Right kidney (tissue), 9 donors: ENCODE data around the gene RAB6A.
"Not testable (repeated sequence)": the region's sequence is repeated elsewhere in the genome, so short reads cannot be mapped to it uniquely, and the experiment has no call there.

Experiments
- DNase-seq: peaks from one replicate; pipeline ENCODE4 v3.0.0-alpha.2; 2016
- long read RNA-seq, 8 donors: transcript quantifications; one replicate each; lab custom pipeline, GENCODE V29; 2026

The RAB6A gene
- long read RNA-seq, donor 1, transcript RAB6A-201 (8 exons, 3,389 nt) = major isoform, 26 of 29 reads
- long read RNA-seq, donor 1, partial matches to known transcripts = 0 of 29 reads
- long read RNA-seq, donor 1, other reads (novel, unspliced or antisense) = 0 of 29 reads
- long read RNA-seq, donor 2, transcript RAB6A-201 (8 exons, 3,389 nt) = major isoform, 15 of 19 reads
- long read RNA-seq, donor 2, partial matches to known transcripts = 0 of 19 reads
- long read RNA-seq, donor 2, other reads (novel, unspliced or antisense) = 0 of 19 reads
- long read RNA-seq, donor 3, transcript RAB6A-201 (8 exons, 3,389 nt) = major isoform, 8 of 12 reads
- long read RNA-seq, donor 3, partial matches to known transcripts = 0 of 12 reads
- long read RNA-seq, donor 3, other reads (novel, unspliced or antisense) = 0 of 12 reads
- long read RNA-seq, donor 4, transcript RAB6A-201 (8 exons, 3,389 nt) = major isoform, 18 of 27 reads
- long read RNA-seq, donor 4, partial matches to known transcripts = 5 of 27 reads
- long read RNA-seq, donor 4, other reads (novel, unspliced or antisense) = 0 of 27 reads
- long read RNA-seq, donor 5, transcript RAB6A-201 (8 exons, 3,389 nt) = major isoform, 16 of 25 reads
- long read RNA-seq, donor 5, transcript RAB6A-202 (8 exons, 3,085 nt) = minor isoform, 9 of 25 reads
- long read RNA-seq, donor 5, partial matches to known transcripts = 0 of 25 reads
- long read RNA-seq, donor 5, other reads (novel, unspliced or antisense) = 0 of 25 reads
- long read RNA-seq, donor 6, transcript RAB6A-202 (8 exons, 3,085 nt) = minor isoform, 9 of 34 reads
- long read RNA-seq, donor 6, transcript RAB6A-201 (8 exons, 3,389 nt) = major isoform, 24 of 34 reads
- long read RNA-seq, donor 6, partial matches to known transcripts = 0 of 34 reads
- long read RNA-seq, donor 6, other reads (novel, unspliced or antisense) = 0 of 34 reads
- long read RNA-seq, donor 7, transcript RAB6A-201 (8 exons, 3,389 nt) = major isoform, 34 of 84 reads
- long read RNA-seq, donor 7, transcript RAB6A-202 (8 exons, 3,085 nt) = minor isoform, 9 of 84 reads
- long read RNA-seq, donor 7, partial matches to known transcripts = 40 of 84 reads
- long read RNA-seq, donor 7, other reads (novel, unspliced or antisense) = 0 of 84 reads
- long read RNA-seq, donor 8, transcript RAB6A-202 (8 exons, 3,085 nt) = minor isoform, 7 of 21 reads
- long read RNA-seq, donor 8, transcript RAB6A-201 (8 exons, 3,389 nt) = major isoform, 13 of 21 reads
- long read RNA-seq, donor 8, partial matches to known transcripts = 0 of 21 reads
- long read RNA-seq, donor 8, other reads (novel, unspliced or antisense) = 0 of 21 reads

DNA sequence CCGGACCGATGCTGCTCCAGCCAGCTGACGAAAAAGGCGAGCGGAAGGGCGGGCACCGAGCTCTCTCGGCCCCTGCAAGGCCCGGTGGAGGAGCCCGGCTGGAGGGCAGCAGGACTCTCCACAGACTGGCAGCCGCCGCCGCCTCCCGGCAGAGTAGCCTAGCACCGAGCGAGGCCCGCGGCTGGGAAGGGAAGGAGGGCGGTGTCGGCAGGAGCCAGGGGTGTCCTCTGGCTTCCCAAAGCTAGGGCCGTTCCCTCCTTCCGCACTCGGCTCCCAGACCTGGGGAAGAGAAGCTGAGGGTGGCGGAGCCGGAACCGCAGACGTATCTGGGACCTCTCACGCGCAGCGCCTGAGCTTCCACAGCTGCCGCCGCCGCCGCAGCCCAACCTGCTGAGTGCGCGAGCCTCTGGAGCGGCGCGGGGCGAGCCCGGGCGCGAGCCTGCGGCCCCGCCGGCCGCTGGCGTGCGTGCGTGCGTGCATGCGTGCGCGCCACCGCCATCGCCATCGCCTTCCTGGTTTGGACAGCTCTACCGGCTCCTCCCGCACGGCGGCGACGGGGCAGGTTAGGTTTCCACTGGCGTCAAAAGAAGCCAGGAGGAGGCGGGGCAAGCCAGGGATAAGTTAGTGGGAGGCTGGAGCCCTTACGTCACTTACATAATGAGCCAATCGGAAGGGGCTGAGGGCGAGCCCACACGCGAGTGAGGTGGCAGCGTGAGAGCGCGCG, at the start of gene RAB6A:
Gene RAB6A (minus strand): TSS at position 396 of the 724 bp plus-strand sequence. CDS start 439 bp downstream, outside the sequence.
- DNase-seq = peak; percentile 92

DNA sequence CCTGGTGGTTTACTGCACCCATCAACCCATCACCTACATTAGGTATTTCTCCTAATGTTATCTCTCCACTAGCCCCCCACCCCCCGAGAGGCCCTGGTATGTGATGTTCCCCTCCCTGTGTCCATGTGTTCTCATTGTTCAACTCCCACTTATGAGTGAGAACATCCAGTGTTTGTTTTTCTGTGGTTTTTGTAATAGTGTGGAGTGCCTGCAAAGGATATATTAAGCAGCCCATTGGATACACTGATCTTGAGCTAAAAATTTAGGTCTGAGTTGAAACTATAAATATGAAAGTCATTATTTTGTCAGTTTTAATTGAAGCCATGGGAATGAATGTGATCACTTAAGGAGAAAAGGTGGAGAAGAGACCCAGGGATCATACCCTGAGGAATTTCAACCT, 49.8 kb upstream of the RAB6A start:
- DNase-seq = no peak

DNA sequence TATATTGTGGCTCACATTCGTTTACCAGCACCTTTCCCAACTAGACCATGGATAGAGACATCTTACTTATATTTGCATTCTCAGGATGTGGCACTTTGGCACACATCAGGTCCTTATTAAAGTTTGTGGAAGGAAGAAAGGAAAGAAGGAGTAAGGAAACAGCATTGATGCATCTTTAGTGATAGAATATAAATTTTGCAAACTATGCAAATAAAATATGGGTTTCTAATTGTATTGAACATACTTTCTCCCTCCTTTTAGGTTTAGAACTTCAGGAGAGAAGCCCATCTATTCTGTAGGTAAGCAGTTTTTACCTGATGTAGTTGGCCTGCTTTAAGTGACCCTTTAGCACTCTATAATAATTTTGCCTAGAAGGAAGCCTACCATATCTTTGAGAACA, 47.2 kb upstream of the RAB6A start:
- no peak for DNase-seq

DNA sequence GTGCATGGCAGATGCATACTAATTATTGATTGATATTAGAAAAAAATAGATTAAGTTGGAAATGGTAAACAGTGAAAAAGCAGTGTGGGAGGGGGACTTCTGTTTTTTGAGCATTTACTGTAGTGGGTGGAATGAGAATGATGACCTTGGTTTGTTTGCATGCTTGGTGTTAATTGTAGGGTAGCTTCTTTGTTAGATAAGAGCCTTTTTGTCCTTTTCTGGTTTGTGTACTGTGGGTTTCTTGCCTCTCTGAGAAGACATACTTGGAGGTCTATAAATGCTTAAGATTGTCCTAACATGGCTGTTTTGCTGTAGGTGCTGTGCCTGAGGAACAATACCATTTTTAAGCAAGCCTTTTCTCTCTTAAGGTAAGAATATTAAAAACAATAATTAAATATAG, 43.8 kb upstream of the RAB6A start:
- DNase-seq = no peak

DNA sequence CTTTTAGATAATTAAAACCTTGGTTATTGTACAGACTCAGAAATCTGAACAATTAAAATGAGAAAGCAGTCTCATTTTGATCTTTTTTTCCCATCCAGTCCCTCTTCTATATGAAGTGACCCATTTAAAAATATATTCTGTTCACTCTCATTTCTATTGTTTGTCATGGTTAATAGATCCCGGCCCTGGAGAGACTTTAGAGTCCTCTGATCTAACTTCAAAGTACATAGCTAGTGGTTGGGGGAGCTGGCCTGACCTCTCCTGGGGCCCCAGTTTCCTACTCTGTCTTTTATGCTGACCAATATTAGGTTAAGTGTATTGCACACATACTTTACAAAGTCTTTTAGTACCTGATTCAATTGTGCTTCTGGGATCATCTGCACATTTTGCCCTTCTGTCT, 40.3 kb upstream of the RAB6A start:
- DNase-seq = no peak

DNA sequence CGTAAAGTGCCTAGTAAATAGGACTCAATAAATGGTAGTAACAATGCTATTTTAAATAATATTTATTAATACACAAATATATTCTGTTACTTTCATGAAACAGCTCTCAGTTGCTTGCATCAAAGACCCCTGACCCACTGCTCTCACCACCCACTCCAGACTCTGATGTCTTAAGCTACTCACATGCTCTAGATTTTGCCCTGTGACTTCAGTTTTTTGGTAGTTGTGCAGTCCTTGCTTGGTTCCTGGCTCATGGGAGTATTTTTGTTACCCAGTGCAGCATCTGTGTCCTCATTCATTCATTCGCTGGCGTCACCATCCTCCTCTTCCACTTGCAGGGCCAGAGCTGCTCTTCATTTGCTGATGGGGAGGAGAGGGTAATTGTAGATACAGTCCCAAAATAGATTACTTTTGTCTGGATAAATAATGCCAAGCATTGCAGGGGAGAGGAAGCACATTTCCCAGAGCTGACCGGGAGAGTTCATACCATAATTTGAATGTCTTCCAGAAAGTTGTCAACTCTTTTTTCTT, 39.5 kb upstream of the RAB6A start:
- no peak for DNase-seq

DNA sequence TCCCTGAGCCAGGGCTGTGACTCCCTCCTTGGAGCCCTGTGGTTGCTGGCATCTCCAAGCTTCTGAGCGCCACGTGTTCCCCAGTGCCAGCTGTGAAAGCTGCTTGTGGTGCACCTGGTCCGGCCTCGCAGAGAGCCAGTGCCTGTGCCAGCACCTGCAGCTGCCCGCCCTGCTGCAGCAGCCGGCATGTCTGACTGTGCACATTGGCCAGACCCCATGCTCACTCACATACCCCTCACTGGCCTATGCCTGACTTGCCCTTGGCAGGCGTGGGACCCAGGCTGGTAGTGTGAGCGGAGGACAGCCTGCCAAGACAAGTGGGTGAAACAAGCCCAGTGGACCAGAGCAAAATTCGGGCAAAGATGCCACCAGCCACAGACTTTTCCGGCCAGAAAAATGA, 36.6 kb upstream of the RAB6A start:
- no peak for DNase-seq

DNA sequence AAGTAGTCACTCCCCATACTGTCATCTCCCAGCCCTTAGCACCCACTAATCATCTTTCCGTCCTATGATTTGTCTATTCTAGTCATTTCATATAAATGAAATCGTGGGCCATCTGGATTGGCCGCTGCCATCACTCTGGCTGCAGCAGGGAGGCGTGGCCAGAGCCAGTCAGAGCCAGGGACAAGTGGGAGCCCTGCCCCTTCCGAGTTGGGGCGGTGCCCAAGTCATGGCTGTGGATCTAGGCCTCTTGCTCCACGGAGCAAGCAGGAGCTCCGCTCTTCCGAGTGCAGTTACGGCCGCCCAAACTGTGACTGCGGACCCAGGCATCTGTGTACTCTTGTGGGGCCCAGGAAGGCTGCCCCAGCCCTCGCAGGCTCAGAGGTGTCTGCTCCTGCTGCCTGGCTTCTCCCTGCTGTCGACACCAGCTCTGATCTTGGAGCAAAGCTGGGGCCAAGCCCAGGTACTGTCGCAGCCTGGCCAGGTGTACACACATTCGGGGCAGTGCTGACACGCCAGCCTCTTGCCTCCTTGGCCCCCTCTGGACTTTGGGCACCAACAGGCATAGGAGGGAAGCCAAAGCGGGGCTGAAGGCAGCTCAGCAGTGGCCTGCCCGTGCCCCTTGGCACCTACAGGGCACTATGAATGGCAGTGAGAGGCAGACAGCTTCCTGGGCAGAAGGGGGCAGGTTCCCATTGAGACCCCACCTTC, 35.2 kb upstream of the RAB6A start:
- DNase-seq = no peak

DNA sequence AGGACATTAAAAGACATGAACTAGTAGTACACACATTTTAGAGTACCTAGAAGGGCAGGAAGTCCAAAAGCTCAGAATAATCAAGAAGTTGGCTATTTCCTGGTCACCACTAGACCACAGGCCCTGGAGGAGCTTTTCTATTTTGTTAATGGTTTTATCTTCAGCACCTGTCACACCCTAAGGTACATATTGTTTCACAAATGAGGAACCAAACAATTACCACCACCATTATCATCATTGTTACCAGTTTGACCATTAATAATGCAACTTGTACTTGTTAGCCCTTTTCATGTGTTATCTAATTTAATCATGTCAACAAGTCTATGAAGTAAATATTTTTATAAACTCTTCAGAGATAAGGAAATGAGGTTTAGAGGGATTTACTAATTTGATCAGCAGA, 31.7 kb upstream of the RAB6A start:
- DNase-seq = no peak

DNA sequence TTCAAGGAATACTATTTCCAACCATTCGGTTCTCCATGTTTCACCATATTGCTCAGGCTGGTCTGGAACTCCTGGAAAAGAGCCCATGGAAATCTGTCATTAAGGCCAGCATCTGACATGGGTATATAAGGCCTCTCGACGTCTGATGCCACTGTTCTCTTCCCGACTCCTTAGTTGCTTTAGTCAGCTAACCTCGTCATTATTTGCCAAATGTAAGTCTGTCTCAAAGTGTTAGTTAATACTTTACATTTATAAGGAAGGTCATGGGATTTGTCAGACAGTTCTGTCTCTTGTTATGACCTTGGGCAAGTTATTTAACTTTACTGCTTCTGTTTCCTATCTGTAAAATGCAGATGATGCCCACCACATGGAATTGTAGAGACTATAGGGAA, 28.4 kb upstream of the RAB6A start:
- DNase-seq = no peak

DNA sequence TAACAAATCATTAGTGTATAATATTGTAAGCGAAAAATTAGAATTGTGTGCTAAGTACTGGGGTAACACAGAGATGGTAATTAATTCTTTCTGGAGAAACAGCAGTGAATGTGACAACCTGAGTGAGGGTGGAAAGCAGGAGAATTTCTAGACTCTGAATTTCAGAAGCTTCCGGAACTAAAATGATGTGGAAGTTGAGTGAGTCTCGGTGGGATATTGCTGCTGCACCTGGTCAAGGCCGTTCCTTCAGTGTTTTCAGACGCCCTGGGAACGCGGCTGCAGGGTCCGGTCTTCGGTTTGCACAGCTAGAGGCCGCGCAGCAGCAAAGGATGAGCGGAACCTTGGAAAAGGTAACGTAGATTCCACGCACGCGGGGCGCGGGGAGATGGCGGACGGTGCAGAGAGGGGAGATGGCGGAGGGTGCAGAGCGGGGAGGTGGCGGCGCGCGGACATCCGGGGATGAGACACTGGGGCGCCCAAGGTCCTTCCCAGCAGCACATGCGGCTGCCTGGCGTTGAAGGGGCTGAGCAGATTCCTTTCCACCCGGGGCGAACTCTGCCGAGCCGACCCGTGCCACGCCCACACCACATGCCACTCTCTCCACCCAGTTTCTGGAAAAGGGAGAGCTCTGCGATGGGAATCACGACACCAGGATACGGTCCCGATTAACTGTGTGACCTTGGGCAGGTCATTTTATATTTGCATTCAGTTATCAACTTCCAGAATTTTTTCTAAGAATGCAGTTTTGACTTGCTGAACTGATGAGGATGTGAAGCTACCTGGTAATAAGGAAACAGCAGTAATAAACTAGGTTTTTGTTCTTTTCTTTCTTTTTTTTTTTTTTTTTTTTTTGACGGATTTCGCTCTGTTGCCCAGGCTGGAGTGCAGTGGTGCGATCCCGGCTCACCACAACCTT, 27.0 kb upstream of the RAB6A start, which contains the start of gene MRPL48:
Gene MRPL48 (plus strand): TSS at position 232 of the 916 bp plus-strand sequence. CDS start 98 bp downstream, at position 330.
- DNase-seq = peak; percentile 98

DNA sequence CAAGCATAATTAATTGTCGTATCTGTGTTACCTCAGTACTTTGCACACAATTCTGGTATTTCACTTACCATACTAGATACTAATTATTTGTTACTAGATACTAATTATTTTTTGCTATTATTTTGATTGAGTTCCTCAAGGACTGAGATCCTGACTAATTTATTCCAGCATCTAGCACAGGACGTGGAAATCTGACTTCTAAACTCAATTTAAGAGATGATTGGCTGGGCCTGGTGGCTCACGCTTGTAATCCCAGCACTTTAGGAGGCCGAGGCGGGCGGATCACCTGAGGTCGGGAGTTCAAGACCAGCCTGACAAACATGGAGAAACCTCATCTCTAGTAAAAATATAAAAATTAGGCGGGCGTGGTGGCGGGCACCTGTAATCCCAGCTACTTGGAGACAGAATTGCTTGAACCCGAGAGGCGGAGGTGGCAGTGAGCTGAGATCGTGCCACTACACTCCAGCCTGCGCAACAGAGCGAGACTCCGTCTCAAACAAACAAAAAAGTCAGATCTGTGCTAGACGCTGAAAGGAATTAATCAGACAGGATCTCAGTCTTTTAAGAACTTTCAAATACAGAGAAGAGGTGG, 26.3 kb upstream of the RAB6A start:
- DNase-seq = peak; percentile 63

DNA sequence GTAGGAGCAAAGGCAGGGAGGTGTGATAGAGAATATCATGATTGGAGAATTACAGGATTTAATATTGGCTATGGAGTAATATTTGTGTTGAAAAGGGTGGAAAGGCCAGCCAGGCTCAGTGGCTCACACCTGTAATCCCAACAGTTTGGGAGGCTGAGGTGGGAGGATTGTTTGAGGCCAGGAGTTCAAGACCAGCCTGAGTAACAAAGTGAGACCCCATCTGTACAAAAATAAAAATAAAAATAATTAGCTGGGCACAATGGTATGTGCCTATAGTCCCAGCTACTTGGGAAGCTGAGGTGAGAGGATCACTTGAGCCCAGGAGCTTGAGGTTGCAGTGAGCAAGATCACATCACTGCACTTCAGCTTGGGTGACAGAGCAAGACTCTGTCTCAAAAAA, 24.6 kb upstream of the RAB6A start:
- not testable (repeated sequence) for DNase-seq

DNA sequence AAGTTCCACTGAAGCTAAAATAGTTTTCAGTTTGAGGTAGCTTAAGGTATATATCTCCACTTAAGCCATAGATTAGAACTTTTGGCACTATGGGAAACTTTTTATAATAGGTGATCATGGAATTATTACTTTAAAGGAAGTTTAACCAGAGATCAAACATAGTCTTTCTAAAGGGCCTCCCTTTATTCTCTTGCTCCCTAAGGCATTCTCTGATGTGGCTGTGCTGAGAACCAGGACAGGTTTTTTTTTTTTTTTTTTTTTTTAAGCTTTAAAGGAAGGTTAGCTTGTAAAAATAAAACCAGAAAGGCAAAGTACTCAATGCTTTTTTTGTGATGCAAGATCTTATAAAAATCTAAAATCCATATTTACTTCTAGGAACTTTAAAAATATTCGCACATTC, 23.9 kb upstream of the RAB6A start:
- no peak for DNase-seq

DNA sequence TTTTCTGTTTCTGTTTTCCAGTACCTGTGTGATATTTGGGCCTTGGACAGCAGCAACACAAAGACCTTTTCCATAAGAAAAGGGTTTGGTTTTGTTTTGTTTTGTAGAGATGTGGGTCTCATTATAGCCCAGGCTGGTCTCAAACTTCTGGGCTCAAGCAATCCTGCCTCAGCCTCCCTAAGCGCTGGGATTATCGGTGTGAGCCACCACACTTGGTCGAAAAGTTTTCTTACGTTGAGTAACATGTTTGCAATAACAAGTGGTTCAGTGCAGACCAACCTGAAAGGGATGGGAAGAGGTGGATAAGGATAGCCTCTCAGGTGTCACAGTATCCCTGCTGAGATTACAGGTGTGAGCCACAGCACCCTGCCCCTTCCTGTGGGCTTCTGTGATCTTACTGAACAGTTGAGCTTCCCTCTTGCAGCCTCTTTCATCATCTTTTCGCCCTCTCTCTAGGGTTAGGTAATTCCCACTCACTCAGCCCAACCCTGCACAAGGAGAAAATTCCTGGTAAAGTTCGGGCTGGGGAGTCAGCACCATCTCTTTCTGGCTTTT, 23.3 kb upstream of the RAB6A start:
- no peak for DNase-seq

DNA sequence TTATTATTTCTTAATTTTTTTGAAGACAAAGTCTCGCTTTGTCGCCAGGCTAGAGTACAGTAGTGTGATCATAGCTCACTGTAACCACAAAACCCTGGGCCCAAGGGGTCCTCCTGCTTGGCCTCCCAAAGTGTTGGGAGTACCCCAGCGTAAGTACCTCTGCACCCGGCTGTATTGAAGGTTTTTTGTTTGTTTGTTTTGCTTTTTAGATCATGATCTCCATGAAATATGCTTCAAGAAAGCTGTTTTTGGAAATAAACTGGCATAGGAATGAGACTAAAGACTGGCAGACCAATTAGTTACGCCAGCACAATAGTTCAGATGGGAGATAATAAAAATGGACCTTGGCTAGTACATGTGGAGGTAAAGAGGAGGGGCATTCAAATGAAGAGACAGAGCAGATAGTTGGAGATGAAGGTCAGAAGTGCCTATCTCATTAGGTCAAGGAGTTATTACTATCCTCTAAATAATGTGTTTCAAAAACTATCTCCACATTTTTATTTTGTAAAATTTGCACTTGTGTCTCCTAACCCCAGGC, 22.7 kb upstream of the RAB6A start:
- DNase-seq = no peak

DNA sequence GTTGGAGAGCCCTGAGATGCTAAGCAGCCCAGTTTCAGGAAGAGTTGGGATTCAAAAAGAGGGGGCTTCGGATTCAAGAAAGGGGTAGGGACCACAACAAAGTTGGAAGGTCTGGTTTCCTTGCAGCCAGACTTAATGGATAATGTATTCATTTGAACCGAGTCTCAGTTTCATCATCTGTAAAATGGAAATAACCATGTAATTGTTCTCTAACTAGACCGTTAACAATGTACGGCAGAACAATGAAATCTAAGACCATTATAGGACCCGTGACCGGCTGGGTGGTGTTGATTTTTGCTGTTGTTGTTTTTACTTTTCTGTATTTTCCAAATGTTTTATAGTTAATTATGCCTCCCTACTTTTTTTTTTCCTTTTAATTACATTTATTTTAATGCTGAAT, 20.4 kb upstream of the RAB6A start:
- no peak for DNase-seq

DNA sequence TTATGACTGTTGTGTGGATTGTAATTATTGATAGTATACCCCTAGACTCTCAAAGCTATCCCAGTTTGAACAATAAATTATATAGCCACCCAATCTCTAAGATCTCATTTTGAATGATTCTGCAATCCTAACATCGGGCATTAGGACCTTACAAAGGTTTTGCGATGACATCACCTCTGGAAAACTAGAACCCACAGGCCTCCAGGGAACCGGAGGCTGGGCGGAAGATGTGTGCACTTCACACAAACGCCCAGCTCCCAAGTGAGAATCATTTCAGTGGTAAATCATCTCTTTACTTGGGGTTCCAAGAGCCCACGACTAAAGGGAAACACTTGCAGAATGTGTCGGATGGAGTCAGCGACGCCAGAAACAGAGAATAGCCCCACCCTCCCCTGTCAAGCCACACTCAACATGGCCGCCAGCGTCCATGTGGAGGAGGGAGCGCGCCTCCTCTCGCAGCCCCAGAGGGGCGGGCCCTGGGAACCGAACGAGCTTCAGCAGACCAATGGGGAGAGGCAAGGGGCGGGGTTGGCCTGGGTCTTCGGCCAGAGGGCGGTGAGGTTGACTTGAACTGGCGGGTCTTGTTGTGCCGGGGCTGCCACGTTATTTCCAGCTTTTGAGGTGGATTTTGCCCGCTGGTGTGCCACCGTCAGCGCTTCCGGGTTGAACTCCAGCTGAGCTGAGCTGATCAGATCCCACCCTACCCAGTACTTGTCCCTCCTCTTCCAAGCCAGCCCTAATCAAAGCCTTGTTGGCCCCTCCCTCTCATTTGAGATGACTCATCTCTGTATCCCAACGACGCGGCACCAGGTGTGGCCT, 18.4 kb upstream of the RAB6A start:
- DNase-seq = peak; percentile 99
